MM.1S (cell line): ENCODE results near the gene ACVR2B.

ENCODE experiments used
- EZH2phosphoT487 ChIP-seq: fragments of 300-600 bp; sonication (generic); IDR thresholded peaks from 2 replicates; pipeline ENCODE4 v1.6.1; 2018; ENCODE audit warnings: antibody characterized with exemption, low read length
- TF ChIP-seq, protein P1 (sequence below): fragments of 300-600 bp; sonication (generic); IDR thresholded peaks from 2 replicates; pipeline ENCODE4 v1.5.1; 2016; ENCODE audit warnings: antibody characterized with exemption, low read length, mixed read lengths

DNA sequence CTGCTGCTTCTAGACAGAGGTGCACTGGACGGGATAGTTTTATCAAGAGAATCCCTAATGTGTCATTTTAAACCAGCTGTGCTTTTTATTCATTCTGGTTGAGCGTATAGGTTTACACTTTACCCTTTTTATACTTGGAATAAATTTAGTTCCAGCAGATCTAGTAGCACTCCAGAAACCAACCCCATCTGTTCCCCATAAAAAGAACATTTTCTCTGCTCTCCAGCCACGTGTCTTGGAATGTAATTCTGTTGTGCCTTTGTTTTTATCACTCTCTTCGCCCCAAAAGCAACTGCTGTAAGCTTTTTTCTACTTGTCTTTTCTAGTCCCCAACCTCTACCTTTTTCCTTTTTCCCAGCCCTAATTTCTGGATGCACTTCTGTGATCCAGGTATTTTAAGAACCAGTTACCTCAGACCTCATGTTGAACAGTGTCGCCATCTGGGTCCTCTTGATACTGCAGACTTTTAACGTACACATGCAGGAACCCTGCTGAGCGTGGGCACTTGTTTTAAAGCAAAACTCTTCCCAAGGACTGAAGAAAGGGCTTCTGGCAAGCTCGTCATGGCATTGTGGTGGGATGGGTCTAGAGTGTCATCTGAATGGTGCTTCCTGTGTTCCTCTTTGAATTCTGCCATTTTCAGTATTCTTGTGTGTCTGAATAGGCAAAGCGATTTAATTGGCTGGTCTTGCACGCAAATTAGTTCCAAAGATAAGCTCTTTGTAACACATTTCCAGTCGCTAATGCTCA lies 36.8 kb downstream of the ACVR2B start:
- no peak for TF ChIP-seq EZH2phosphoT487
- TF ChIP-seq, protein P1, sequence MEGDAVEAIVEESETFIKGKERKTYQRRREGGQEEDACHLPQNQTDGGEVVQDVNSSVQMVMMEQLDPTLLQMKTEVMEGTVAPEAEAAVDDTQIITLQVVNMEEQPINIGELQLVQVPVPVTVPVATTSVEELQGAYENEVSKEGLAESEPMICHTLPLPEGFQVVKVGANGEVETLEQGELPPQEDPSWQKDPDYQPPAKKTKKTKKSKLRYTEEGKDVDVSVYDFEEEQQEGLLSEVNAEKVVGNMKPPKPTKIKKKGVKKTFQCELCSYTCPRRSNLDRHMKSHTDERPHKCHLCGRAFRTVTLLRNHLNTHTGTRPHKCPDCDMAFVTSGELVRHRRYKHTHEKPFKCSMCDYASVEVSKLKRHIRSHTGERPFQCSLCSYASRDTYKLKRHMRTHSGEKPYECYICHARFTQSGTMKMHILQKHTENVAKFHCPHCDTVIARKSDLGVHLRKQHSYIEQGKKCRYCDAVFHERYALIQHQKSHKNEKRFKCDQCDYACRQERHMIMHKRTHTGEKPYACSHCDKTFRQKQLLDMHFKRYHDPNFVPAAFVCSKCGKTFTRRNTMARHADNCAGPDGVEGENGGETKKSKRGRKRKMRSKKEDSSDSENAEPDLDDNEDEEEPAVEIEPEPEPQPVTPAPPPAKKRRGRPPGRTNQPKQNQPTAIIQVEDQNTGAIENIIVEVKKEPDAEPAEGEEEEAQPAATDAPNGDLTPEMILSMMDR = no peak
